HL-60 (cell line): Measurements from ENCODE around the gene OR7A5.
"Not testable (repeated sequence)": the region's sequence is repeated elsewhere in the genome, so short reads cannot be mapped to it uniquely, and the experiment has no call there.

Experiments
- DNase-seq, 2 experiments: peaks; one replicate each; pipeline ENCODE4 v3.0.0-alpha.2; 2010 to 2020; ENCODE audit warnings: low read depth in 1 of 2, low spot score in 1 of 2
- H3K27ac ChIP-seq: fragments of 250-450 bp; sonication (Bioruptor Pico); replicated peaks from 2 replicates; pipeline ENCODE4 v1.5.1; 2020; ENCODE audit warnings: mild to moderate bottlenecking, moderate library complexity
- H3K27me3 ChIP-seq: fragments of 250-450 bp; sonication (Bioruptor Pico); 2 replicates; pipeline ENCODE4 v1.5.1; 2021; ENCODE audit warnings: mild to moderate bottlenecking, moderate library complexity; ENCODE audit not compliant: insufficient read depth, poor library complexity, severe bottlenecking
- H3K4me3 ChIP-seq: replicated peaks from 2 replicates; pipeline ENCODE4 v1.5.1; 2011; ENCODE audit warnings: mild to moderate bottlenecking, control low read depth, low read length; ENCODE audit not compliant: insufficient read depth
- CTCF ChIP-seq: IDR thresholded peaks from one replicate; pipeline ENCODE4 v1.5.1; 2011; ENCODE audit warnings: low read length, control low read depth, inconsistent platforms; ENCODE audit not compliant: insufficient read depth
- GABPA ChIP-seq: IDR thresholded peaks from 2 replicates; pipeline ENCODE4 v1.6.1; 2012; ENCODE audit warnings: low read depth
- POLR2AphosphoS5 ChIP-seq: IDR thresholded peaks from 2 replicates; pipeline ENCODE4 v1.6.1; 2012; ENCODE audit warnings: low read depth
- REST ChIP-seq: IDR thresholded peaks from 2 replicates; pipeline ENCODE4 v1.6.1; 2012; ENCODE audit warnings: low read depth; ENCODE audit not compliant: insufficient replicate concordance
- SPI1 ChIP-seq: IDR thresholded peaks from 2 replicates; pipeline ENCODE4 v1.6.1; 2012; ENCODE audit warnings: low read depth, mild to moderate bottlenecking, borderline replicate concordance

Gene OR7A5

GRCh38 chr19:14798760-14799159 is 36.2 kb downstream of the OR7A5 start:
- Histone ChIP-seq H3K27me3 (no peaks in the 10 kb centered on the region), H3K4me3 (no peak overlapping the region), H3K27ac (no peak overlapping the region)
- TF ChIP-seq SPI1, result no peak
- TF ChIP-seq POLR2AphosphoS5, result no peak
- TF ChIP-seq CTCF, result no peak
- TF ChIP-seq REST, result no peak
- TF ChIP-seq GABPA, result no peak
- no peak for DNase-seq

- no peak for DNase-seq
- H3K27me3 ChIP-seq, result no peaks in the 10 kb centered on the region
- TF ChIP-seq CTCF (no peak), GABPA (no peak), SPI1 (no peak), REST (no peak), POLR2AphosphoS5 (no peak)
- H3K4me3 ChIP-seq, result no peak overlapping the region
- no peak overlapping the region for H3K27ac ChIP-seq
Observed at GRCh38 chr19:14796021-14796420, 39.0 kb downstream of the OR7A5 start.

- DNase-seq, result no peak
- Histone ChIP-seq H3K27ac (no peak overlapping the region), H3K27me3 (no peaks in the 10 kb centered on the region), H3K4me3 (no peak overlapping the region)
- TF ChIP-seq REST (peak; percentile 85), GABPA (no peak)
Observed at GRCh38 chr19:14795078-14795721, 39.8 kb downstream of the OR7A5 start.

GRCh38 chr19:14792250-14792649 is 42.7 kb downstream of the OR7A5 start:
- not testable (repeated sequence) for H3K27me3 ChIP-seq, DNase-seq, H3K4me3 ChIP-seq, H3K27ac ChIP-seq
